ENCODE results near the gene COL1A2.

DNA sequence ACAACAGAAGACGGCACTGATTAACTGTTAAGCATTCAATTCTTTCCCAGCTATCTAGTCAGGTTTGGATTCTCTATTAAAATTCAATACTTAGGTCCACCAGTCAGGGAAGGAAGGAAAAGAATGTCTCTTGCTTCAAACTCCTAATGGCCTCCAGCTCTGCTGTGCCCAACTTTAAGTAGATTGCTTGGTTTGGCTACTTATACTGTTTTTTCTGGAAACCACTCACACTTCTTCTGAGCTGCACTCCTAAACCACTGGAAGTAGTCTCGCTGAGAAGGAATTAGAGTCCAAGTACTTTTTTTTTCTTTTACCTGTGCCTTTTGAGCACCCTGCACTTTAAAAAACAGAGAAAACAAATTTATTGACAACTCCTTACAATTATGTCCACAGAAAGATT, 26.7 kb upstream of the COL1A2 start:
- TF ChIP-seq CTCF (IDR thresholded peaks at IDR 0.05): no peak
- no peak for TF ChIP-seq POLR2A (IDR thresholded peaks at IDR 0.05)
